Ovary (tissue), 9 donors: ENCODE data around the gene CYP4F2. TPM values are rescaled to one million over a fixed set of nuclear protein-coding genes. Genes with fewer than 3 reads are reported as not detected.

Experiments used
- DNase-seq, 5 donors: peaks; one replicate each; pipeline ENCODE4 v3.0.0-alpha.2; 2019 to 2020
- H3K27ac ChIP-seq, 2 donors: fragments of 200-600 bp; one replicate each; pipeline versions ENCODE4 v1.5.1 to v1.8.0; 2019 to 2022
- H3K27me3 ChIP-seq: fragments of 200-600 bp; one replicate; pipeline ENCODE4 v1.8.0; 2022
- H3K36me3 ChIP-seq: fragments of 200-600 bp; sonication (generic); one replicate; pipeline ENCODE4 v1.5.1; 2019
- H3K4me1 ChIP-seq: one replicate; pipeline ENCODE4 v1.8.1; 2013; ENCODE audit warnings: mild to moderate bottlenecking, moderate library complexity; ENCODE audit not compliant: insufficient read depth
- H3K4me3 ChIP-seq: fragments of 200-600 bp; sonication (generic); one replicate; pipeline ENCODE4 v1.5.1; 2017
- H3K9me3 ChIP-seq, 2 donors: fragments of 200-600 bp in 1 of 2; sonication (generic) in 1 of 2; one replicate each; pipeline versions ENCODE4 v1.5.1 to v1.8.1; 2013 to 2019; ENCODE audit warnings: mild to moderate bottlenecking in 1 of 2, moderate library complexity in 1 of 2
- CTCF ChIP-seq, 3 donors: fragments of 450-650 bp in 2 of 3; fragments of 200-600 bp in 1 of 3; IDR thresholded peaks; one replicate each; pipeline versions ENCODE4 v1.5.1 to v1.8.0; 2016 to 2022; ENCODE audit warnings: antibody characterized with exemption in 3 of 3, mild to moderate bottlenecking in 1 of 3
- EP300 ChIP-seq: sonication (generic); formaldehyde crosslinking; IDR thresholded peaks from one replicate; pipeline ENCODE4 v1.6.1; 2017; ENCODE audit warnings: antibody characterized with exemption
- POLR2A ChIP-seq: fragments of 450-650 bp; IDR thresholded peaks from one replicate; pipeline ENCODE4 v1.6.1; 2017; ENCODE audit warnings: antibody characterized with exemption, mild to moderate bottlenecking, moderate library complexity
- WGBS, 3 donors: extraction: QIAGEN DNeasy Blood & Tissue Kit in 1 of 3; methylation state at CpG; one replicate each; pipeline versions ENCODE4 v1.1.5 to v1.1.7; 2013 to 2017; 5-methylcytosine and 5-hydroxymethylcytosine counted together
- intact Hi-C, 4 donors: fragments of 100-400 bp; cut with DNase I; formaldehyde crosslinking; loops; one replicate each; pipeline versions ENCODE4 v1.11.0 to v1.15.1; 2022 to 2023
- polyA plus RNA-seq, 2 donors: library from polyadenylated mRNA; stranded (reverse); fragments of 200-250 nt in 1 of 2; fragments of 350-450 nt in 1 of 2; fragmentation: Illumina TruSeq in 1 of 2; extraction: RNeasy Lipid Tissue Mini Kit (QIAGEN cat#74804) in 1 of 2; gene quantifications; one replicate each; pipeline ENCODE4 v1.2.3, GENCODE V29; 2013 to 2014
- total RNA-seq, 7 donors: library from RNA; depleted of rRNA in 2 of 7; stranded (reverse); fragments of >200 nt in 2 of 7; fragmentation: NEBNext Ultra II Directional in 3 of 7; extraction: Animal tissue kit (Norgen Biotek cat#: 25700) in 3 of 7; gene quantifications; one replicate each; pipeline versions ENCODE4 v1.1.0 to v1.2.4, GENCODE V29; 2016 to 2023
- donor health status: DM: no; HTN: no; CAD: no; lungs with moderate emphysema.
- donor health status: DM: no; HTN: no; CAD: no.
- donor health status: Bipolar disorder and iron deficiency.
- donor health status: DM: yes; HTN: yes; CAD: no.
- donor health status: DM: no; HTN: no; CAD: no.
- donor health status: DM: yes; HTN: yes; CAD: no.

The CYP4F2 gene
- total and polyA plus RNA-seq, 9 donors, result 0.75 to 1.1 TPM; not detected in 7

DNA sequence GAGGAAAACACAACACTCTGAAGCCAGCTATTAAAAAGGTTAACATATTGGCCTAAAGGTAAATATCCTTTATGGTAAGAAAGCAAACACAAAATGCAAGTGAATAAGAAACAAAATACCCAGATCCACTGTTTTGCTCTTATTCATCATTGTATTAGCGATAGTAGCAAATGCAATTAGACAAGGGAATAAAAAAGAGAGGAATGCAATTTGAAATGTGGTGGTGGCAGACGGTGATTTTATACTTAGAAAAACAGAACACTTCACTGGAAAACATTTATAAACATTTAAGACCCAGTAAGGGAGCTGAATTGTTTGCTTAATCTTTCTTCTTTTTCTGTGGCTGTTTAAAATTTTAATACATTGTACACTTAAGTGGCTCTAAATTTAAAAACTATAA is 17.2 kb upstream of the CYP4F2 start:
- TF ChIP-seq EP300 (no peak), CTCF (IDR thresholded peaks at IDR 0.05) (no peak), POLR2A (no peak)
- 91 to 93% (median 92%) methylated on average over 2 of the region's 2 CpGs for WGBS, 3 donors
- no peak overlapping the region for H3K4me3 ChIP-seq
- no peak overlapping the region for H3K27ac ChIP-seq
- no peak for DNase-seq
- H3K27me3 ChIP-seq, result no peaks in the 10 kb centered on the region
- no peaks in the 10 kb centered on the region for H3K4me1 ChIP-seq
- H3K9me3 ChIP-seq, result no peaks in the 10 kb centered on the region
- no peaks in the 10 kb centered on the region for H3K36me3 ChIP-seq
- intact Hi-C loops, result no loop called here

GRCh38 chr19:15913830-15914229 is 16.0 kb upstream of the CYP4F2 start:
- no peaks in the 10 kb centered on the region for H3K9me3 ChIP-seq
- no peaks in the 10 kb centered on the region for H3K4me1 ChIP-seq
- TF ChIP-seq EP300 (no peak), CTCF (IDR thresholded peaks at IDR 0.05) (no peak), POLR2A (no peak)
- no peaks in the 10 kb centered on the region for H3K36me3 ChIP-seq
- no peak overlapping the region for H3K27ac ChIP-seq
- no peaks in the 10 kb centered on the region for H3K27me3 ChIP-seq
- intact Hi-C loops, result no loop called here
- no peak for DNase-seq
- WGBS, 3 donors, result 86 to 89% (median 88%) methylated on average over 8 of the region's 8 CpGs
- no peak overlapping the region for H3K4me3 ChIP-seq

- Histone ChIP-seq H3K27ac (no peak overlapping the region), H3K27me3 (no peaks in the 10 kb centered on the region), H3K36me3 (no peaks in the 10 kb centered on the region), H3K9me3 (no peaks in the 10 kb centered on the region), H3K4me3 (no peak overlapping the region), H3K4me1 (no peaks in the 10 kb centered on the region)
- no peak for TF ChIP-seq CTCF (IDR thresholded peaks at IDR 0.05)
- TF ChIP-seq EP300, result no peak
- no peak for TF ChIP-seq POLR2A
- no peak for DNase-seq
- 60 to 64% (median 62%) methylated on average over 6 of the region's 6 CpGs for WGBS, 3 donors
- intact Hi-C loops, result no loop called here
Measured at GRCh38 chr19:15913384-15913783, 15.5 kb upstream of the CYP4F2 start.

GRCh38 chr19:15911599-15912235 is 13.8 kb upstream of the CYP4F2 start:
- intact Hi-C loops, result no loop called here
- Histone ChIP-seq H3K4me3 (no peak overlapping the region), H3K27ac (no peak overlapping the region), H3K4me1 (no peaks in the 10 kb centered on the region), H3K36me3 (no peaks in the 10 kb centered on the region), H3K9me3 (no peaks in the 10 kb centered on the region), H3K27me3 (no peaks in the 10 kb centered on the region)
- no peak for TF ChIP-seq EP300
- no peak for TF ChIP-seq CTCF (IDR thresholded peaks at IDR 0.05)
- 2% methylated on average over 44 of the region's 44 CpGs for WGBS, 3 donors
- no peak for DNase-seq
